ENCODE results near the gene TECTB.
"Not testable (repeated sequence)": the region's sequence is repeated elsewhere in the genome, so short reads cannot be mapped to it uniquely, and the experiment has no call there.

Gene TECTB

GRCh38 chr10:112283100-112283499 lies at the start of gene TECTB:
TECTB (plus strand) TSS chr10:112283400; CDS start chr10:112283735, 335 bp downstream.
- no peak for DNase-seq

- no peak for DNase-seq
Observed at GRCh38 chr10:112235141-112235540, 48.1 kb upstream of the TECTB start.

- no peak for DNase-seq
Observed at GRCh38 chr10:112235920-112236319, 47.3 kb upstream of the TECTB start.

- no peak for DNase-seq
Observed at GRCh38 chr10:112236486-112236885, 46.7 kb upstream of the TECTB start.

GRCh38 chr10:112239347-112239746 lies 43.9 kb upstream of the TECTB start:
- no peak for DNase-seq

- DNase-seq, result no peak
Observed at GRCh38 chr10:112240441-112240840, 42.8 kb upstream of the TECTB start.

GRCh38 chr10:112241651-112242341 lies 41.4 kb upstream of the TECTB start:
- no peak for DNase-seq

GRCh38 chr10:112242769-112243168 lies 40.4 kb upstream of the TECTB start:
- DNase-seq, result no peak

- DNase-seq, result no peak
Observed at GRCh38 chr10:112243713-112244112, 39.5 kb upstream of the TECTB start.

- DNase-seq, result no peak
Observed at GRCh38 chr10:112244197-112244596, 39.0 kb upstream of the TECTB start.

- no peak for DNase-seq
Observed at GRCh38 chr10:112247791-112248190, 35.4 kb upstream of the TECTB start.

- no peak for DNase-seq
Observed at GRCh38 chr10:112248584-112249295, 34.5 kb upstream of the TECTB start.

GRCh38 chr10:112249722-112250121 lies 33.5 kb upstream of the TECTB start:
- DNase-seq, result no peak

GRCh38 chr10:112250555-112250954 lies 32.6 kb upstream of the TECTB start:
- no peak for DNase-seq

GRCh38 chr10:112251238-112251637 lies 32.0 kb upstream of the TECTB start:
- DNase-seq, result not testable (repeated sequence)

GRCh38 chr10:112258407-112258806 lies 24.8 kb upstream of the TECTB start:
- DNase-seq, result no peak

GRCh38 chr10:112259688-112260087 lies 23.5 kb upstream of the TECTB start:
- no peak for DNase-seq

- no peak for DNase-seq
Observed at GRCh38 chr10:112260831-112261230, 22.4 kb upstream of the TECTB start.

- DNase-seq, result no peak
Observed at GRCh38 chr10:112261281-112261822, 21.8 kb upstream of the TECTB start.

GRCh38 chr10:112262546-112262945 lies 20.7 kb upstream of the TECTB start:
- DNase-seq, result no peak

- DNase-seq, result no peak
Observed at GRCh38 chr10:112265745-112266144, 17.5 kb upstream of the TECTB start.

GRCh38 chr10:112269266-112269665 lies 13.9 kb upstream of the TECTB start:
- DNase-seq, result no peak

- no peak for DNase-seq
Observed at GRCh38 chr10:112271982-112272381, 11.2 kb upstream of the TECTB start.

GRCh38 chr10:112274831-112275230 lies 8.4 kb upstream of the TECTB start:
- DNase-seq, result no peak

All from stimulated activated CD4-positive, alpha-beta T cell treated with anti-CD3 and anti-CD28 coated beads, Interleukin-4, amount 100 ng/mL, for 4 hours (primary cell).